Stimulated activated naive CD4-positive, alpha-beta T cell treated with Interleukin-2 at 50 U/mL for 16 hours (primary cell): ENCODE results near the gene CTRB2.
"Not testable (repeated sequence)": the region's sequence is repeated elsewhere in the genome, so short reads cannot be mapped to it uniquely, and the experiment has no call there.

ENCODE experiments used
- DNase-seq: peaks from one replicate; lab custom pipeline; 2025; lab: John Stamatoyannopoulos, UW

CTRB2 gene

GRCh38 chr16:75205438-75205837 lies 1.5 kb downstream of the CTRB2 start:
- DNase-seq, result not testable (repeated sequence)

- not testable (repeated sequence) for DNase-seq
Observed at GRCh38 chr16:75204905-75205304, 2.1 kb downstream of the CTRB2 start.

- no peak for DNase-seq
Observed at GRCh38 chr16:75204410-75204758, 2.6 kb downstream of the CTRB2 start.

- no peak for DNase-seq
Observed at GRCh38 chr16:75203667-75204409, 3.1 kb downstream of the CTRB2 start.

GRCh38 chr16:75203096-75203495 lies 3.9 kb downstream of the CTRB2 start:
- DNase-seq, result no peak

- DNase-seq, result no peak
Observed at GRCh38 chr16:75202069-75202590, 4.8 kb downstream of the CTRB2 start.

- no peak for DNase-seq
Observed at GRCh38 chr16:75198135-75198600, 8.8 kb downstream of the CTRB2 start.

- DNase-seq, result no peak
Observed at GRCh38 chr16:75197522-75198134, 9.3 kb downstream of the CTRB2 start.

GRCh38 chr16:75196836-75197235 lies 10.1 kb downstream of the CTRB2 start:
- no peak for DNase-seq

- no peak for DNase-seq
Observed at GRCh38 chr16:75195811-75196790, 10.9 kb downstream of the CTRB2 start.

- DNase-seq, result no peak
Observed at GRCh38 chr16:75193730-75194444, 13.1 kb downstream of the CTRB2 start.

- no peak for DNase-seq
Observed at GRCh38 chr16:75193265-75193650, 13.7 kb downstream of the CTRB2 start.

GRCh38 chr16:75192606-75193264 lies 14.2 kb downstream of the CTRB2 start:
- DNase-seq, result no peak

- no peak for DNase-seq
Observed at GRCh38 chr16:75189638-75190245, 17.2 kb downstream of the CTRB2 start.

- no peak for DNase-seq
Observed at GRCh38 chr16:75188832-75189477, 18.0 kb downstream of the CTRB2 start.

- no peak for DNase-seq
Observed at GRCh38 chr16:75181630-75182029, 25.3 kb downstream of the CTRB2 start.

GRCh38 chr16:75179208-75179607 lies 27.8 kb downstream of the CTRB2 start:
- DNase-seq, result no peak

- no peak for DNase-seq
Observed at GRCh38 chr16:75176926-75177325, 30.0 kb downstream of the CTRB2 start.

- DNase-seq, result no peak
Observed at GRCh38 chr16:75175074-75175473, 31.9 kb downstream of the CTRB2 start.

- DNase-seq, result no peak
Observed at GRCh38 chr16:75172578-75172977, 34.4 kb downstream of the CTRB2 start.
